Smooth muscle cell (in vitro differentiated cells): ENCODE measurements around the gene DMRTB1. TPM values are rescaled to one million over a fixed set of nuclear protein-coding genes. Genes with fewer than 3 reads are reported as not detected.

Experiments used
- DNase-seq: peaks from one replicate; lab custom pipeline; 2025; ENCODE audit not compliant: unreplicated experiment; lab: John Stamatoyannopoulos, UW
- H2AFZ ChIP-seq: fragments of 200-600 bp; sonication (generic); 2 replicates; pipeline ENCODE4 v1.6.0; 2016; ENCODE audit warnings: antibody characterized with exemption, low read depth, mild to moderate bottlenecking
- H3F3A ChIP-seq: fragments of 200-600 bp; sonication (generic); 2 replicates; pipeline ENCODE4 v1.6.0; 2017; ENCODE audit warnings: antibody characterized with exemption, low read depth
- H3K27ac ChIP-seq: fragments of 200-600 bp; sonication (generic); 2 replicates; pipeline ENCODE4 v1.5.1; 2016; ENCODE audit warnings: low read depth, mild to moderate bottlenecking
- H3K27me3 ChIP-seq: fragments of 200-600 bp; sonication (generic); 2 replicates; pipeline ENCODE4 v1.6.1; 2016; ENCODE audit warnings: low read depth, mild to moderate bottlenecking
- H3K36me3 ChIP-seq: fragments of 200-600 bp; sonication (generic); 2 replicates; pipeline ENCODE4 v1.5.1; 2016; ENCODE audit warnings: low read depth
- H3K4me1 ChIP-seq: fragments of 200-600 bp; sonication (generic); 2 replicates; pipeline ENCODE4 v1.5.1; 2016; ENCODE audit warnings: low read depth
- H3K4me2 ChIP-seq: fragments of 200-600 bp; sonication (generic); 2 replicates; pipeline ENCODE4 v1.6.0; 2016; ENCODE audit warnings: mild to moderate bottlenecking
- H3K4me3 ChIP-seq: fragments of 200-600 bp; sonication (generic); 2 replicates; pipeline ENCODE4 v1.5.1; 2016; ENCODE audit warnings: mild to moderate bottlenecking
- H3K79me2 ChIP-seq: fragments of 200-600 bp; sonication (generic); 2 replicates; pipeline ENCODE4 v1.6.0; 2016; ENCODE audit warnings: low read depth, mild to moderate bottlenecking
- H3K9ac ChIP-seq: fragments of 200-600 bp; sonication (generic); 2 replicates; pipeline ENCODE4 v1.6.0; 2016; ENCODE audit warnings: low read depth
- H3K9me3 ChIP-seq: fragments of 200-600 bp; sonication (generic); replicated peaks from 2 replicates; pipeline ENCODE4 v1.5.1; 2016; ENCODE audit warnings: low read depth
- H4K20me1 ChIP-seq: fragments of 200-600 bp; sonication (generic); 2 replicates; pipeline ENCODE4 v1.6.0; 2016; ENCODE audit warnings: low read depth
- CTCF ChIP-seq: fragments of 200-600 bp; sonication (generic); IDR thresholded peaks from 2 replicates; pipeline ENCODE4 v1.5.1; 2017; ENCODE audit warnings: borderline replicate concordance, mild to moderate bottlenecking, antibody characterized with exemption; ENCODE audit not compliant: insufficient read depth, poor library complexity, severe bottlenecking
- WGBS: methylation state at CpG from one replicate; pipeline ENCODE4 v1.1.7; 2016; ENCODE audit warnings: low lambda C conversion rate; 5-methylcytosine and 5-hydroxymethylcytosine counted together
- polyA plus RNA-seq: library from polyadenylated mRNA; unstranded; fragments of >200 nt; fragmentation: Nextera tagmentation; extraction: Ambion mirVana; gene quantifications from 2 replicates; pipeline ENCODE4 v1.2.1, GENCODE V29; 2016
- total RNA-seq: library from RNA; depleted of rRNA; stranded (reverse); fragments of >200 nt; gene quantifications from 2 replicates; pipeline ENCODE4 v1.2.3, GENCODE V29; 2014

Gene DMRTB1
- total and polyA plus RNA-seq, 2 experiments from 2014 or later, result not detected

- H3K4me1 ChIP-seq, result peaks cover 11% of the 10 kb centered on the region
- H3K4me2 ChIP-seq, result no peak overlapping the region
- WGBS, result 89% methylated on average over 22 of the region's 22 CpGs
- H3K9ac ChIP-seq, result no peak overlapping the region
- no peaks in the 10 kb centered on the region for H3K79me2 ChIP-seq
- no peaks in the 10 kb centered on the region for H4K20me1 ChIP-seq
- no peaks in the 10 kb centered on the region for H3K36me3 ChIP-seq
- no peaks in the 10 kb centered on the region for H3K9me3 ChIP-seq
- TF ChIP-seq CTCF, result no peak
- H2AFZ ChIP-seq, result no peak overlapping the region
- peaks cover 5% of the 10 kb centered on the region for H3F3A ChIP-seq
- DNase-seq, result no peak
- no peak overlapping the region for H3K4me3 ChIP-seq
- no peak overlapping the region for H3K27ac ChIP-seq
- H3K27me3 ChIP-seq, result no peaks in the 10 kb centered on the region
These were observed 53.9 kb downstream of the DMRTB1 start for GRCh38 chr1:53512807-53513755.

- H3F3A ChIP-seq, result peaks cover 5% of the 10 kb centered on the region
- 98% methylated on average over 7 of the region's 7 CpGs for WGBS
- H3K4me3 ChIP-seq, result no peak overlapping the region
- TF ChIP-seq CTCF, result no peak
- H3K79me2 ChIP-seq, result no peaks in the 10 kb centered on the region
- H2AFZ ChIP-seq, result no peak overlapping the region
- no peaks in the 10 kb centered on the region for H4K20me1 ChIP-seq
- no peaks in the 10 kb centered on the region for H3K27me3 ChIP-seq
- H3K27ac ChIP-seq, result no peak overlapping the region
- H3K4me1 ChIP-seq, result peaks cover 11% of the 10 kb centered on the region
- H3K9me3 ChIP-seq, result no peaks in the 10 kb centered on the region
- H3K4me2 ChIP-seq, result no peak overlapping the region
- H3K9ac ChIP-seq, result no peak overlapping the region
- DNase-seq, result no peak
- no peaks in the 10 kb centered on the region for H3K36me3 ChIP-seq
These were observed 54.6 kb downstream of the DMRTB1 start for GRCh38 chr1:53513846-53514245.

- no peak for TF ChIP-seq CTCF
- H3K4me1 ChIP-seq, result peaks cover 13% of the 10 kb centered on the region
- H3K4me2 ChIP-seq, result no peak overlapping the region
- H2AFZ ChIP-seq, result no peak overlapping the region
- H3K9me3 ChIP-seq, result no peaks in the 10 kb centered on the region
- H3K36me3 ChIP-seq, result no peaks in the 10 kb centered on the region
- no peaks in the 10 kb centered on the region for H3K27me3 ChIP-seq
- no peak for DNase-seq
- H3K4me3 ChIP-seq, result no peak overlapping the region
- no peaks in the 10 kb centered on the region for H3K79me2 ChIP-seq
- H3K9ac ChIP-seq, result no peak overlapping the region
- no peaks in the 10 kb centered on the region for H4K20me1 ChIP-seq
- no peak overlapping the region for H3K27ac ChIP-seq
- peaks cover 5% of the 10 kb centered on the region for H3F3A ChIP-seq
- WGBS, result 93% methylated on average over 10 of the region's 10 CpGs
These were observed 55.2 kb downstream of the DMRTB1 start for GRCh38 chr1:53514436-53514835.
